HepG2 (cell line): ENCODE measurements around the gene SEPTIN12. TPM values are rescaled to one million over a fixed set of nuclear protein-coding genes. Genes with fewer than 3 reads are reported as not detected.

ENCODE experiments used
- EP300 ChIP-seq, 3 experiments: sonication (generic) in 1 of 3; formaldehyde crosslinking in 1 of 3; IDR thresholded peaks; 2 replicates each; pipeline versions ENCODE4 v1.5.1 to v1.6.1; 2011 to 2020; ENCODE audit warnings: low read depth in 2 of 3, low read length in 2 of 3, borderline replicate concordance in 1 of 3, improper control_type of control experiment in 1 of 3, mild to moderate bottlenecking in 1 of 3, missing genetic modification reagents in 1 of 3, moderate library complexity in 1 of 3
- FOXO1 ChIP-seq: sonication (generic); formaldehyde crosslinking; IDR thresholded peaks from 2 replicates; pipeline ENCODE4 v1.4.0; 2020; ENCODE audit warnings: missing genetic modification reagents
- GLMP ChIP-seq: sonication (generic); formaldehyde crosslinking; IDR thresholded peaks from 2 replicates; pipeline ENCODE4 v1.9.0; 2021; ENCODE audit warnings: missing genetic modification reagents, mild to moderate bottlenecking, borderline replicate concordance
- HDAC1 ChIP-seq: sonication (generic); formaldehyde crosslinking; IDR thresholded peaks from 2 replicates; pipeline ENCODE4 v1.5.1; 2020; ENCODE audit warnings: mild to moderate bottlenecking, missing genetic modification reagents
- HMGA1 ChIP-seq: sonication (generic); formaldehyde crosslinking; conservative IDR thresholded peaks from 2 replicates; pipeline ENCODE4 v1.4.0; 2020; ENCODE audit warnings: missing genetic modification reagents
- MED8 ChIP-seq: sonication (generic); formaldehyde crosslinking; IDR thresholded peaks from 2 replicates; pipeline ENCODE4 v1.8.1; 2023; ENCODE audit warnings: mild to moderate bottlenecking, missing genetic modification reagents; ENCODE audit not compliant: insufficient replicate concordance
- RARA ChIP-seq: IDR thresholded peaks from 2 replicates; pipeline ENCODE4 v1.6.1; 2016; ENCODE audit warnings: missing genetic modification reagents, missing compliant biosample characterization
- TCF7 ChIP-seq: sonication (generic); IDR thresholded peaks from 2 replicates; pipeline ENCODE4 v1.6.1; 2016; ENCODE audit warnings: antibody characterized with exemption, low read depth
- ZBTB8A ChIP-seq: sonication (generic); formaldehyde crosslinking; IDR thresholded peaks from 2 replicates; pipeline ENCODE4 v1.4.0; 2020; ENCODE audit warnings: mild to moderate bottlenecking, low read depth, missing genetic modification reagents, borderline replicate concordance
- ZNF33B ChIP-seq: sonication (generic); formaldehyde crosslinking; IDR thresholded peaks from 2 replicates; pipeline ENCODE4 v1.5.1; 2020; ENCODE audit warnings: mild to moderate bottlenecking, missing genetic modification reagents
- polyA plus RNA-seq, 8 experiments: library from polyadenylated mRNA; depleted of rRNA in 3 of 8; stranded (reverse) in 7 of 8; unstranded in 1 of 8; fragments of >200 nt; fragmentation: Illumina TruSeq in 4 of 8; extraction: Trizol in 4 of 8; gene quantifications; 2 replicates each; pipeline versions ENCODE4 v1.2.1 to v1.2.3, GENCODE V29; 2011 to 2016; ENCODE audit warnings: low read depth in 4 of 8, missing spikeins in 1 of 8, mixed read lengths in 1 of 8; ENCODE audit not compliant: insufficient read depth in 1 of 8
- total RNA-seq, 5 experiments: library from RNA; depleted of rRNA; stranded (reverse); fragments of >200 nt; fragmentation: Illumina TruSeq; extraction: Trizol; gene quantifications; 2 replicates each; pipeline ENCODE4 v1.2.3, GENCODE V29; 2016; ENCODE audit warnings: low read depth in 1 of 5
- TF ChIP-seq, protein P1 (sequence below): sonication (generic); formaldehyde crosslinking; IDR thresholded peaks from 2 replicates; pipeline ENCODE4 v1.5.0; 2020; ENCODE audit warnings: mild to moderate bottlenecking, missing genetic modification reagents

Gene SEPTIN12
- total and polyA plus RNA-seq, 2 of the 13 experiments (the other 11 are each of a cell fraction or from before 2014, with no cell fraction given) = 0.22 TPM; not detected in 1

DNA sequence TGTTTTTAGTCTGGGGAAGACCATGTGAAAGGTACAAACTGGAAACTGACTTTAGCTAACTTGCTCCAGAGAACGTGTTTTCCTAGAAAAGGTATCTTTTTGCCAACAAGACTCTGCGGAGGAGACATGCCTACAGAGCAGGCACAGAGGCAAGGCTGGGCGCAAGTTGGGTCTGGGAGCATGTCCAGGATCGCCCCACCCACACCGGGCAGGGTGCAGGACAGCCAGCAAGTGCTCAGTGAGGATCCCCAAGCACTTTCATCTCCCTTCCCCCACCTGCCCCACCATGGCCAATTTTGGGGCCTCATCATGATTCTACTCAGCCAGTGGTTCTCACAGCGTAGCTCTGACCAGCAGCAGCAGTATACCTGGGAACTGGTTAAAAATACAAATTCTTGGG is 32.5 kb upstream of the SEPTIN12 start (continued):
- TF ChIP-seq, protein P1, sequence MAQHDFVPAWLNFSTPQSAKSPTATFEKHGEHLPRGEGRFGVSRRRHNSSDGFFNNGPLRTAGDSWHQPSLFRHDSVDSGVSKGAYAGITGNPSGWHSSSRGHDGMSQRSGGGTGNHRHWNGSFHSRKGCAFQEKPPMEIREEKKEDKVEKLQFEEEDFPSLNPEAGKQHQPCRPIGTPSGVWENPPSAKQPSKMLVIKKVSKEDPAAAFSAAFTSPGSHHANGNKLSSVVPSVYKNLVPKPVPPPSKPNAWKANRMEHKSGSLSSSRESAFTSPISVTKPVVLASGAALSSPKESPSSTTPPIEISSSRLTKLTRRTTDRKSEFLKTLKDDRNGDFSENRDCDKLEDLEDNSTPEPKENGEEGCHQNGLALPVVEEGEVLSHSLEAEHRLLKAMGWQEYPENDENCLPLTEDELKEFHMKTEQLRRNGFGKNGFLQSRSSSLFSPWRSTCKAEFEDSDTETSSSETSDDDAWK = no peak
- no peak for TF ChIP-seq FOXO1 (CRISPR knock-in tag)
- no peak for TF ChIP-seq ZBTB8A (CRISPR knock-in tag)
- no peak for TF ChIP-seq EP300 (IDR thresholded peaks at IDR 0.05; ENCODE audit: low read depth in 2 of 2, low read length in 2 of 2)
- TF ChIP-seq EP300 (CRISPR knock-in tag; IDR thresholded peaks at IDR 0.05; ENCODE audit: borderline replicate concordance) = no peak
- no peak for TF ChIP-seq MED8 (CRISPR knock-in tag)
- TF ChIP-seq ZNF33B (CRISPR knock-in tag) = no peak
- no peak for TF ChIP-seq RARA (CRISPR knock-in tag)
- no peak for TF ChIP-seq HDAC1 (CRISPR knock-in tag)
- no peak for TF ChIP-seq GLMP (CRISPR knock-in tag)
- no peak for TF ChIP-seq TCF7
- no peak for TF ChIP-seq HMGA1 (CRISPR knock-in tag)
